Measurements from ENCODE around the gene PRKG1. TPM values are rescaled to one million over a fixed set of nuclear protein-coding genes. Genes with fewer than 3 reads are reported as not detected.

The PRKG1 gene
- total RNA-seq, 4 donors from 2014 or later: 24.5 to 46.1 (median 37.1) TPM

DNA sequence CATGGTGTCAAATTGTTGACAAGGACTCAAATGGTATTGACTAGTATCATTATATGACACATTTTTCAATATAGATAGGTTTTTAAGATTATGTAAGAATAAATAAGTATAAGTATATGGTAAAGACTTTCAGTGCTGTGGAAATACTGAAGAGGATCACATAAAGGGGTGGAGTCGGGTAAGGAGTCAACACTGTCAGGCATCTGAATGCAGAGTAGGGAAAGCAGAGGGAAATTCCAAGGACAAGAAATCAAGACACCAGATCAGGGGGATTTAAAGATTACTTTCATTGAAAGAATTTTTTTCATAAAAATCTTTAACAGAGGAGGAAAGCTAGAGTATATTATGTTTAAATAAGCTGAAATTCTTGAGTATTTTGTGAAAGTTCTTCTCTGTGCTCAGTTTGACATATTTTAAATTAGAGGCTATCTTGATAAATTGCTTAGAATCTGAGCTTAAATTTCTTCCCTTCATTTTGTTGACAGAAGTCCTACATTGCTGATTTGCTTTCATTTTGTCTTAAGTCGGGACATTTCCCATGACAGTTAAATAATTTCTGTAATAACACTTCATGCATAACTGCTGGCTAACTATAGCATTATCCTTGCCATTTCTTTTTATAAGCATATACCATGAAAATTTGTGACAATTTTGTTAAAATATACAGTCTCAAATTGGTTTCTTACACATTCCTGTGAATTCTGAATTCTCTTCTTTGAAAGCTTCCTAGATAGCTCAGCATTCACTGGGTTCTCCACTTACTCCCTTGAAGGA lies 244.3 kb downstream of the PRKG1 start:
- DNase-seq (ENCODE audit: extremely low spot score): no peak
- intact Hi-C loops (cut with DNase I): no loop called here
- no peak overlapping the region for H3K27ac ChIP-seq (replicated peaks in 1 of 4)
- H3K27me3 ChIP-seq: no peaks in the 10 kb centered on the region
- TF ChIP-seq EP300 (IDR thresholded peaks at IDR 0.05) (no peak), POLR2AphosphoS5 (IDR thresholded peaks at IDR 0.05) (no peak), POLR2A (IDR thresholded peaks at IDR 0.05; ENCODE audit: low read depth) (no peak)
- TF ChIP-seq, protein P1, sequence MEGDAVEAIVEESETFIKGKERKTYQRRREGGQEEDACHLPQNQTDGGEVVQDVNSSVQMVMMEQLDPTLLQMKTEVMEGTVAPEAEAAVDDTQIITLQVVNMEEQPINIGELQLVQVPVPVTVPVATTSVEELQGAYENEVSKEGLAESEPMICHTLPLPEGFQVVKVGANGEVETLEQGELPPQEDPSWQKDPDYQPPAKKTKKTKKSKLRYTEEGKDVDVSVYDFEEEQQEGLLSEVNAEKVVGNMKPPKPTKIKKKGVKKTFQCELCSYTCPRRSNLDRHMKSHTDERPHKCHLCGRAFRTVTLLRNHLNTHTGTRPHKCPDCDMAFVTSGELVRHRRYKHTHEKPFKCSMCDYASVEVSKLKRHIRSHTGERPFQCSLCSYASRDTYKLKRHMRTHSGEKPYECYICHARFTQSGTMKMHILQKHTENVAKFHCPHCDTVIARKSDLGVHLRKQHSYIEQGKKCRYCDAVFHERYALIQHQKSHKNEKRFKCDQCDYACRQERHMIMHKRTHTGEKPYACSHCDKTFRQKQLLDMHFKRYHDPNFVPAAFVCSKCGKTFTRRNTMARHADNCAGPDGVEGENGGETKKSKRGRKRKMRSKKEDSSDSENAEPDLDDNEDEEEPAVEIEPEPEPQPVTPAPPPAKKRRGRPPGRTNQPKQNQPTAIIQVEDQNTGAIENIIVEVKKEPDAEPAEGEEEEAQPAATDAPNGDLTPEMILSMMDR (IDR thresholded peaks at IDR 0.05): no peak
- H3K4me1 ChIP-seq: peaks cover 0 to 13% (median 12%) of the 10 kb centered on the region in 4 donors
- no peaks in the 10 kb centered on the region for H3K9me3 ChIP-seq
- H3K36me3 ChIP-seq: no peaks in the 10 kb centered on the region
- WGBS: 87% methylated on average over 2 of the region's 2 CpGs
- no peak overlapping the region for H3K4me3 ChIP-seq

DNA sequence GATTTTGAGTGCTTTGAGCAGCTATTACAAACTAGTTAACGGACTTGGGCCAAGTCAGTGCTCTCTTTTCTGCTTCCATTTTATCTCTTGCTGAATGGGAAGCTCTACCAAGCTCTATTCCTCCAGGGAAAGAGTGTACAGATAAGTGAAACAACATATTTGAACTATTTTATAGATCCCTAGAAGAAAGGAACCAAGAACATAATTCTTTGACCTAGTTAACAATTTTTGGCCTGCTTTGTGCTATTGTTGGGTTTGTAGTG lies 244.8 kb downstream of the PRKG1 start:
- TF ChIP-seq EP300 (IDR thresholded peaks at IDR 0.05): no peak
- no peak for TF ChIP-seq POLR2AphosphoS5 (IDR thresholded peaks at IDR 0.05)
- TF ChIP-seq, protein P1 (IDR thresholded peaks at IDR 0.05): no peak
- no peak for TF ChIP-seq POLR2A (IDR thresholded peaks at IDR 0.05; ENCODE audit: low read depth)
- intact Hi-C loops (cut with DNase I): no loop called here
- Histone ChIP-seq H3K36me3 (no peaks in the 10 kb centered on the region), H3K4me1 (peaks cover 0 to 7% (median 6%) of the 10 kb centered on the region in 4 donors), H3K4me3 (no peak overlapping the region), H3K27me3 (no peaks in the 10 kb centered on the region), H3K27ac (replicated peaks in 1 of 4) (no peak overlapping the region), H3K9me3 (no peaks in the 10 kb centered on the region)
- DNase-seq (ENCODE audit: extremely low spot score): no peak
- WGBS: 71% methylated on average over 1 of the region's 1 CpG

DNA sequence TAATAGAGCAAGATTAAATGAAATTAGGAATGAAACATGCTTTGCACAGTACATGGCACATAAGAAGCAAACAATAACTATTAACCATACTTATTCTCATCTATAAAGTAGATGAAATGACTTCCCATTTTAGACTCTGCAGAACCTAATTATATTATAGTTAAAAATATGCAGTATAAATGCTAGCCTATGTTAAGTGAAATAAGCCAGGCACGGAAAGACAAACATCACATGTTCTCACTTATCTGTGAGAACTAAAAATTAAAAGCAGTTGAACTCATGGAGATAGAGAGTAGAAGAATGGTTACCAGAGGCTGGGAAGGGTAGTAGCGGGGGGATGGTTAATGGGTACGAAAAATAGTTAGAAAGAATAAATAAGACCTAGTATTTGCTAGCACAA lies 247.0 kb downstream of the PRKG1 start:
- H3K4me1 ChIP-seq: no peaks in the 10 kb centered on the region
- intact Hi-C loops (cut with DNase I): no loop called here
- TF ChIP-seq POLR2A (IDR thresholded peaks at IDR 0.05; ENCODE audit: low read depth) (no peak), POLR2AphosphoS5 (IDR thresholded peaks at IDR 0.05) (no peak), EP300 (IDR thresholded peaks at IDR 0.05) (no peak)
- TF ChIP-seq, protein P1 (IDR thresholded peaks at IDR 0.05): no peak
- WGBS: 91% methylated on average over 3 of the region's 3 CpGs
- no peak for DNase-seq (ENCODE audit: extremely low spot score)
- no peaks in the 10 kb centered on the region for H3K9me3 ChIP-seq
- no peaks in the 10 kb centered on the region for H3K27me3 ChIP-seq
- H3K36me3 ChIP-seq: no peaks in the 10 kb centered on the region
- no peak overlapping the region for H3K27ac ChIP-seq (replicated peaks in 1 of 4)
- H3K4me3 ChIP-seq: no peak overlapping the region

DNA sequence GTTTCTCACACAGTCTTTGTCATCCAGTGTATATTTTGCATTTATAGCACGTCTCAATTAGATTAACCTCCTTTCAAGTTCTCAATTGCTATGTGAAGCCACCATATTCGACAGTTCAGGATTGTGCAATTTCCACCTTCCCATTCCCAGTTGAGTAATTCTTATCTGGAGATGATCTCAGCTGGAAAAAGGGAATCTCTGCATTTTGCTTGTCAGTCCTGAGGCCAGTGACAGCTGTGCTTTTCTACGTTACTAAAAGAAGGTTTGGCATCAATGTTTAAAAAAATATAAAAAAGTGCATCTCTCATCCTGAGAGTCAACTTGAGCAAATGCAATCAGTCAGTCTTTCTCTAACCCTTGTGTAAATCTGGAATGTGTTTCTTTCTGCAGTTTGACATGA lies 247.7 kb downstream of the PRKG1 start:
- H3K36me3 ChIP-seq: no peaks in the 10 kb centered on the region
- 38% methylated on average over 3 of the region's 3 CpGs for WGBS
- no peaks in the 10 kb centered on the region for H3K9me3 ChIP-seq
- no peaks in the 10 kb centered on the region for H3K4me1 ChIP-seq
- no peaks in the 10 kb centered on the region for H3K27me3 ChIP-seq
- no peak for TF ChIP-seq POLR2AphosphoS5 (IDR thresholded peaks at IDR 0.05)
- TF ChIP-seq EP300 (IDR thresholded peaks at IDR 0.05): no peak
- TF ChIP-seq, protein P1 (IDR thresholded peaks at IDR 0.05): no peak
- no peak for TF ChIP-seq POLR2A (IDR thresholded peaks at IDR 0.05; ENCODE audit: low read depth)
- no peak overlapping the region for H3K4me3 ChIP-seq
- no peak for DNase-seq (ENCODE audit: extremely low spot score)
- intact Hi-C loops (cut with DNase I): no loop called here
- no peak overlapping the region for H3K27ac ChIP-seq (replicated peaks in 1 of 4)

DNA sequence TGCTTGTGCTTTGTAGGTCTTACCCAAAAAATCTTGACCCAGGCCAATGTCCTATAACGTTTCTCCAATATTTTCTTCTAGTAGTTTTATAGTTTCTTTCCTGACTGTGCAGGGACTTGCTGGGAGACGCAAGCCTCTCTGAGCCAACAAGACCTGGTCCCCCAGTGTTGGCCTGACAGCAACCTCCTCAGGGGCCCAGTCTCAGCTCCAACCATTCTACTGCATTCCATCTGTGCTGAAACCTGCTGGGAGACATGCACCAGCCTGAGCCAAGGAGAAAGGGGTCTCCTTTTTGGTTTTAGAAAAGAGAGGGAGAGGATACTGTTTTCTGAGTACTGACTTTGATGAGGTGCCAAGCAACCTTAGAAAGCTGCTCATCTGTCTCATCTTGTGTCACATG lies 251.4 kb downstream of the PRKG1 start:
- WGBS: 97% methylated on average over 2 of the region's 2 CpGs
- no peak for DNase-seq (ENCODE audit: extremely low spot score)
- Histone ChIP-seq H3K4me3 (no peak overlapping the region), H3K9me3 (no peaks in the 10 kb centered on the region), H3K4me1 (no peaks in the 10 kb centered on the region), H3K27me3 (no peaks in the 10 kb centered on the region), H3K36me3 (no peaks in the 10 kb centered on the region), H3K27ac (replicated peaks in 1 of 4) (no peak overlapping the region)
- intact Hi-C loops (cut with DNase I): no loop called here
- TF ChIP-seq POLR2A (IDR thresholded peaks at IDR 0.05; ENCODE audit: low read depth) (no peak), POLR2AphosphoS5 (IDR thresholded peaks at IDR 0.05) (no peak), EP300 (IDR thresholded peaks at IDR 0.05) (no peak)
- TF ChIP-seq, protein P1 (IDR thresholded peaks at IDR 0.05): no peak

Measured in esophagus muscularis mucosa (tissue), 4 donors.